ENCODE results near the gene FBXL14. TPM values are rescaled to one million over a fixed set of nuclear protein-coding genes. Genes with fewer than 3 reads are reported as not detected.

Gene FBXL14
- total RNA-seq, 4 donors from 2014 or later = 6.3 to 20.4 (median 12.7) TPM

- H3K9me3 ChIP-seq = no peaks in the 10 kb centered on the region
- no peaks in the 10 kb centered on the region for H3K27me3 ChIP-seq
- no peak for TF ChIP-seq CTCF (IDR thresholded peaks at IDR 0.05)
- no peak for TF ChIP-seq POLR2A (IDR thresholded peaks at IDR 0.05)
- H3K27ac ChIP-seq = peak within 1 kb of the TSS in 1 of 4 donors; percentile 32
- H3K36me3 ChIP-seq = no peaks in the 10 kb centered on the region
- peak within 1 kb of the TSS; percentile 19 to 62 (median 52) for H3K4me3 ChIP-seq
- DNase-seq = no peak
- H3K4me1 ChIP-seq = peaks cover 4 to 26% (median 9%) of the 10 kb centered on the region in 4 donors
Observed at GRCh38 chr12:1628666-1629337, 34.4 kb upstream of the FBXL14 start, which contains the start of gene WNT5B. Gene WNT5B, plus strand, starts transcription at chr12:1629231. Its CDS starts 2,124 bp downstream, at chr12:1631355.

- no peaks in the 10 kb centered on the region for H3K36me3 ChIP-seq
- no peak overlapping the region for H3K27ac ChIP-seq
- no peaks in the 10 kb centered on the region for H3K9me3 ChIP-seq
- H3K4me3 ChIP-seq = no peak overlapping the region
- TF ChIP-seq POLR2A (IDR thresholded peaks at IDR 0.05) (no peak), CTCF (IDR thresholded peaks at IDR 0.05) (no peak)
- H3K27me3 ChIP-seq = no peaks in the 10 kb centered on the region
- no peak for DNase-seq
- H3K4me1 ChIP-seq = peaks cover 0 to 7% (median 0%) of the 10 kb centered on the region in 4 donors
Observed at GRCh38 chr12:1622406-1622805, 28.0 kb upstream of the FBXL14 start.

- Histone ChIP-seq H3K27ac (no peak overlapping the region), H3K4me3 (no peak overlapping the region), H3K36me3 (no peaks in the 10 kb centered on the region), H3K27me3 (no peaks in the 10 kb centered on the region), H3K9me3 (no peaks in the 10 kb centered on the region), H3K4me1 (peaks cover 0 to 5% (median 0%) of the 10 kb centered on the region in 4 donors)
- TF ChIP-seq CTCF (IDR thresholded peaks at IDR 0.05) (no peak), POLR2A (IDR thresholded peaks at IDR 0.05) (no peak)
- no peak for DNase-seq
Observed at GRCh38 chr12:1620092-1620491, 25.7 kb upstream of the FBXL14 start.

GRCh38 chr12:1619587-1619986 is 25.2 kb upstream of the FBXL14 start:
- Histone ChIP-seq H3K4me3 (no peak overlapping the region), H3K36me3 (no peaks in the 10 kb centered on the region), H3K27me3 (no peaks in the 10 kb centered on the region), H3K4me1 (peaks cover 0 to 4% (median 0%) of the 10 kb centered on the region in 4 donors), H3K27ac (no peak overlapping the region), H3K9me3 (no peaks in the 10 kb centered on the region)
- DNase-seq = peak in 2 of 3 donors; percentile 29 to 56
- no peak for TF ChIP-seq CTCF (IDR thresholded peaks at IDR 0.05)
- no peak for TF ChIP-seq POLR2A (IDR thresholded peaks at IDR 0.05)

GRCh38 chr12:1619159-1619558 is 24.8 kb upstream of the FBXL14 start:
- TF ChIP-seq CTCF (IDR thresholded peaks at IDR 0.05) (no peak), POLR2A (IDR thresholded peaks at IDR 0.05) (no peak)
- peaks cover 0 to 4% (median 0%) of the 10 kb centered on the region in 4 donors for H3K4me1 ChIP-seq
- no peaks in the 10 kb centered on the region for H3K36me3 ChIP-seq
- no peak for DNase-seq
- no peaks in the 10 kb centered on the region for H3K9me3 ChIP-seq
- H3K4me3 ChIP-seq = no peak overlapping the region
- H3K27ac ChIP-seq = no peak overlapping the region
- H3K27me3 ChIP-seq = no peaks in the 10 kb centered on the region
